K562 (cell line): ENCODE data around the gene TNIK. TPM values are rescaled to one million over a fixed set of nuclear protein-coding genes. Genes with fewer than 3 reads are reported as not detected.

ENCODE experiments used
- ATAC-seq: fragments of 200-7000 bp; cut with Tn5 transposase; 3 replicates; pipeline ENCODE4 v1.9.1; 2020; ENCODE audit warnings: moderate library complexity
- BruUV-seq: library from RNA; stranded (reverse); fragments of 400-500 nt; replicated peaks from 2 replicates; lab custom pipeline; 2021; lab: Mats Ljungman, UMichigan
- CTCF ChIA-PET: fragments of 300-600 bp; formaldehyde crosslinking; extraction: SDS; loops from one replicate; lab custom pipeline; 2021; ENCODE audit warnings: low intra/inter-chr PET ratio; lab: Yijun Ruan, JAX
- POLR2A ChIA-PET: fragments of 300-600, 350-650 bp; sonication (Branson Sonifier 250); formaldehyde crosslinking; extraction: SDS; loops from one replicate; lab custom pipeline; 2021; ENCODE audit warnings: antibody characterized with exemption, inconsistent platforms; lab: Yijun Ruan, JAX
- DNase-seq, 4 experiments: peaks; one replicate each; pipeline versions ENCODE4 v3.0.0 to v3.0.0-alpha.2; 2011 to 2018; ENCODE audit warnings: low spot score in 3 of 4, mixed read lengths in 3 of 4; ENCODE audit errors: extremely low read depth in 1 of 4
- FAIRE-seq: peaks from 2 replicates; lab custom pipeline; 2011; peaks lifted over from hg19 to GRCh38; lab: Jason Lieb, UNC
- H2AFZ ChIP-seq: 2 replicates; pipeline ENCODE4 v1.6.0; 2011; ENCODE audit warnings: low read depth, low read length, control low read depth, inconsistent platforms
- H3K27ac ChIP-seq: fragments of 200-600 bp; 3 replicates; pipeline ENCODE4 v1.8.0; 2011; ENCODE audit warnings: low read depth, mild to moderate bottlenecking, control low read depth, inconsistent platforms, low read length, moderate library complexity, mixed read lengths; ENCODE audit errors: extremely low read depth
- H3K27me3 ChIP-seq, 2 experiments: fragments of 300-600 bp in 1 of 2; 2 replicates in 1 of 2; 3 replicates in 1 of 2; pipeline versions ENCODE4 v1.6.0 to v1.8.0; 2011; ENCODE audit warnings: inconsistent platforms in 2 of 2, low read length in 2 of 2, mild to moderate bottlenecking in 1 of 2, mixed read lengths in 1 of 2, moderate library complexity in 1 of 2; ENCODE audit not compliant: control insufficient read depth in 2 of 2, insufficient read depth in 2 of 2
- H3K36me3 ChIP-seq: fragments of 300-600 bp; 3 replicates; pipeline ENCODE4 v1.8.0; 2011; ENCODE audit warnings: mild to moderate bottlenecking, low read length, inconsistent platforms; ENCODE audit not compliant: control insufficient read depth, insufficient read depth
- H3K4me1 ChIP-seq, 2 experiments: fragments of 200-600 bp in 1 of 2; replicated peaks in 1 of 2; 2 replicates in 1 of 2; 3 replicates in 1 of 2; pipeline versions ENCODE4 v1.5.1 to v1.8.0; 2011; ENCODE audit warnings: inconsistent platforms in 2 of 2, low read length in 2 of 2, mild to moderate bottlenecking in 1 of 2, mixed read lengths in 1 of 2, moderate library complexity in 1 of 2; ENCODE audit not compliant: control insufficient read depth in 2 of 2, insufficient read depth in 2 of 2
- H3K4me2 ChIP-seq: 2 replicates; pipeline ENCODE4 v1.6.1; 2011; ENCODE audit warnings: low read length, control low read depth, inconsistent platforms, mixed read lengths; ENCODE audit not compliant: insufficient read depth
- H3K4me3 ChIP-seq: fragments of 200-600 bp; sonication (generic), shearing (Covaris generic); 2 replicates; pipeline ENCODE4 v1.5.1; 2016; ENCODE audit warnings: control low read depth, inconsistent platforms
- H3K79me2 ChIP-seq: fragments of 200-600 bp; 3 replicates; pipeline ENCODE4 v1.8.0; 2011; ENCODE audit warnings: low read length, inconsistent platforms; ENCODE audit not compliant: control insufficient read depth, insufficient read depth
- H3K9ac ChIP-seq, 2 experiments: 2 replicates each; pipeline versions ENCODE4 v1.6.0 to v1.6.1; 2011; ENCODE audit warnings: low read depth in 2 of 2, low read length in 2 of 2, control low read depth in 1 of 2, inconsistent platforms in 1 of 2, mild to moderate bottlenecking in 1 of 2, mixed read lengths in 1 of 2; ENCODE audit not compliant: insufficient read depth in 1 of 2
- H3K9me1 ChIP-seq: one replicate; pipeline ENCODE4 v1.6.0; 2011; ENCODE audit warnings: inconsistent platforms, mild to moderate bottlenecking, low read length, moderate library complexity; ENCODE audit not compliant: control insufficient read depth, insufficient read depth
- H3K9me3 ChIP-seq: replicated peaks from 2 replicates; pipeline ENCODE4 v1.5.1; 2011; ENCODE audit warnings: low read depth, low read length, inconsistent platforms; ENCODE audit not compliant: control insufficient read depth, insufficient read depth
- H4K20me1 ChIP-seq: replicated peaks from 2 replicates; pipeline ENCODE4 v1.6.1; 2011; ENCODE audit warnings: low read length, inconsistent platforms, mixed read lengths; ENCODE audit not compliant: control insufficient read depth, insufficient read depth
- BHLHE40 ChIP-seq: IDR thresholded peaks from 2 replicates; pipeline ENCODE4 v1.6.1; 2011; ENCODE audit warnings: low read length, improper control_type of control experiment
- FOXA3 ChIP-seq, 2 experiments: fragments of 450-650 bp in 1 of 2; sonication (generic) in 1 of 2; formaldehyde crosslinking; IDR thresholded peaks in 1 of 2; conservative IDR thresholded peaks in 1 of 2; 2 replicates each; pipeline versions ENCODE4 v1.4.0 to v1.8.0; 2020 to 2022; ENCODE audit warnings: mild to moderate bottlenecking in 2 of 2, missing genetic modification reagents in 1 of 2
- HSF4 ChIP-seq: fragments of 250-450 bp; sonication (Bioruptor Pico); IDR thresholded peaks from 2 replicates; pipeline ENCODE4 v2.1.2; 2022; ENCODE audit warnings: mild to moderate bottlenecking, moderate library complexity, borderline replicate concordance
- SLC30A9 ChIP-seq: fragments of 250-450 bp; sonication (Bioruptor Pico); IDR thresholded peaks from 2 replicates; pipeline ENCODE4 v1.8.0; 2022; ENCODE audit warnings: mild to moderate bottlenecking, moderate library complexity
- SOX6 ChIP-seq: fragments of 450-650 bp; IDR thresholded peaks from 2 replicates; pipeline ENCODE4 v1.6.1; 2014; ENCODE audit warnings: mild to moderate bottlenecking
- WGBS: fragments of 100-300 bp; shearing (Covaris generic); methylation state at CpG from one replicate; pipeline ENCODE4 v1.1.6; 2016; ENCODE audit warnings: low coverage, mixed read lengths; ENCODE audit not compliant: insufficient coverage; ENCODE audit errors: missing lambda C conversion rate; 5-methylcytosine and 5-hydroxymethylcytosine counted together
- in situ Hi-C: fragments of 300-500 bp; cut with MboI; formaldehyde crosslinking; loops from 4 replicates; pipeline ENCODE4 v1.15.0; 2018; ENCODE audit warnings: inconsistent platforms, mixed read lengths
- intact Hi-C: fragments of 100-400 bp; cut with micrococcal nuclease; formaldehyde crosslinking; loops from 2 replicates; pipeline ENCODE4 v1.14.2; 2022
- polyA plus RNA-seq, 8 experiments: library from polyadenylated mRNA; depleted of rRNA in 4 of 8; stranded (reverse) in 5 of 8; unstranded in 3 of 8; fragments of >200 nt; fragmentation: Nextera tagmentation in 2 of 8; fragmentation: Illumina TruSeq in 1 of 8; extraction: Ambion mirVana in 2 of 8; extraction: Trizol in 1 of 8; gene quantifications; 2 replicates each; pipeline versions ENCODE4 v1.2.1 to v1.2.3, GENCODE V29; 2011 to 2014; ENCODE audit warnings: inconsistent platforms in 1 of 8, missing spikeins in 1 of 8
- total RNA-seq, 7 experiments: library from RNA; depleted of rRNA in 6 of 7; stranded (reverse); fragments of >200 nt in 6 of 7; fragmentation: Illumina TruSeq in 2 of 7; extraction: Trizol in 2 of 7; gene quantifications; 2 replicates each; pipeline versions ENCODE4 v1.2.1 to v1.2.3, GENCODE V29; 2011 to 2021; ENCODE audit warnings: low replicate concordance in 1 of 7
- TF ChIP-seq, protein P1 (sequence below), 2 experiments: fragments of 450-650 bp; conservative IDR thresholded peaks; 2 replicates each; pipeline ENCODE4 v1.6.1; 2017; ENCODE audit warnings: mild to moderate bottlenecking in 2 of 2, moderate library complexity in 2 of 2

The TNIK gene
- total and polyA plus RNA-seq, 9 of the 15 experiments (the other 6 are each of a cell fraction or from before 2014, with no cell fraction given), result 6.6 to 39.0 (median 24.7) TPM

DNA sequence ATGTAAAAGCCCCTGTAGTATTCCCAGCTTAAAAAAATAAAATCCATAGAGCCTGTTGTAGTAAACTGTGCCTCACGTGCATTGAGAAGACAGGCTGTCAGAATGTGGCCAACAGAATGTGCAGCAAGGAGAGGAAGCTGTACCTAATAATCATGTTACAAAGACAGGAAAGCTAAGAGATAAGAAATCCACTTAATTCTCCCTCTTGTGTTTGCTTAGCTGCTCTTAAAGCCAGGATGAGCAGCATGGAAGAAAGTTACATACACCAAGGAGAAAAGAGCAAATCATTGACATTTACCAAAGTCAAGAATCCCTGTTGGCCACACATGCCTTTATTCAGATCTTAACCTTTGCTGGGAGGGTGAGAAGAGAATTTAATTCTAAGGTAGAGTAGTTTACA, 85.9 kb downstream of the TNIK start:
- H3K27ac ChIP-seq, result peak overlapping the region; percentile 12; the same call in 1 of the 3 replicates
- peak in 1 of 4 experiments; percentile 24 for DNase-seq
- no peak for FAIRE-seq

More for the DNA sequence above, 85.9 kb downstream of the TNIK start:
- Histone ChIP-seq H3K9ac (no peak overlapping the region), H3K4me2 (no peak overlapping the region), H4K20me1 (peaks cover 17% of the 10 kb centered on the region; the same call in 1 of the 2 replicates), H3K27me3 (no peaks in the 10 kb centered on the region), H3K36me3 (no peaks in the 10 kb centered on the region), H3K9me3 (no peaks in the 10 kb centered on the region), H2AFZ (no peak overlapping the region), H3K9me1 (peaks cover 6% of the 10 kb centered on the region), H3K79me2 (peaks cover 62% of the 10 kb centered on the region), H3K4me3 (no peak overlapping the region), H3K4me1 (peaks cover 0 to 43% of the 10 kb centered on the region in 2 experiments; a peak in 4 of 5 replicates)
- intact Hi-C loops, result loop anchor here (5.0 to 10.0 kb wide), 2 partner anchors 53 to 81 kb away; no protein-coding TSS in a partner anchor
- in situ Hi-C loops, result no loop called here
- POLR2A ChIA-PET, result interaction anchor here (0.6 to 0.9 kb wide), 3 partner anchors 10 to 281 kb away, joined by 3 to 4 read pairs (median 3); no protein-coding TSS in a partner anchor
- peak; percentile 10; the same call in 1 of the 3 replicates for ATAC-seq
- TF ChIP-seq SLC30A9 (CRISPR knock-in tag) (no peak), FOXA3 (CRISPR knock-in tag; conservative IDR thresholded peaks at IDR 0.05 in 1 of 2, IDR thresholded peaks at IDR 0.05 in 1 of 2) (peak in 1 of 2 experiments; percentile 65; a peak in 1 of 4 replicates), BHLHE40 (peak; percentile 71), HSF4 (no peak), SOX6 (peak; percentile 30; the same call in 1 of the 2 replicates)
- TF ChIP-seq, protein P1, sequence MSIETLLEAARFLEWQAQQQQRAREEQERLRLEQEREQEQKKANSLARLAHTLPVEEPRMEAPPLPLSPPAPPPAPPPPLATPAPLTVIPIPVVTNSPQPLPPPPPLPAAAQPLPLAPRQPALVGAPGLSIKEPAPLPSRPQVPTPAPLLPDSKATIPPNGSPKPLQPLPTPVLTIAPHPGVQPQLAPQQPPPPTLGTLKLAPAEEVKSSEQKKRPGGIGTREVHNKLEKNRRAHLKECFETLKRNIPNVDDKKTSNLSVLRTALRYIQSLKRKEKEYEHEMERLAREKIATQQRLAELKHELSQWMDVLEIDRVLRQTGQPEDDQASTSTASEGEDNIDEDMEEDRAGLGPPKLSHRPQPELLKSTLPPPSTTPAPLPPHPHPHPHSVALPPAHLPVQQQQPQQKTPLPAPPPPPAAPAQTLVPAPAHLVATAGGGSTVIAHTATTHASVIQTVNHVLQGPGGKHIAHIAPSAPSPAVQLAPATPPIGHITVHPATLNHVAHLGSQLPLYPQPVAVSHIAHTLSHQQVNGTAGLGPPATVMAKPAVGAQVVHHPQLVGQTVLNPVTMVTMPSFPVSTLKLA (conservative IDR thresholded peaks at IDR 0.05), result 0 out of 4 replicates have a peak, but pooled peaks of 1 of the 2 experiments have one; percentile 34
- BruUV-seq, result no TSS peak
- CTCF ChIA-PET, result no interaction called here
- WGBS, result 0% methylated on average over 1 of the region's 1 CpG
